ENCODE results near the gene EVA1A.

The EVA1A gene

GRCh38 chr2:75589391-75590105 is 28.8 kb upstream of the EVA1A start:
- no peak for DNase-seq

- no peak for DNase-seq
Observed at GRCh38 chr2:75587954-75588587, 27.3 kb upstream of the EVA1A start.

- no peak for DNase-seq
Observed at GRCh38 chr2:75586971-75587370, 26.2 kb upstream of the EVA1A start.

GRCh38 chr2:75582840-75583239 is 22.1 kb upstream of the EVA1A start:
- DNase-seq, result no peak

- no peak for DNase-seq
Observed at GRCh38 chr2:75580606-75581005, 19.9 kb upstream of the EVA1A start.

GRCh38 chr2:75580156-75580555 is 19.4 kb upstream of the EVA1A start:
- DNase-seq, result no peak

- no peak for DNase-seq
Observed at GRCh38 chr2:75579186-75579585, 18.4 kb upstream of the EVA1A start.

GRCh38 chr2:75577280-75577679 is 16.5 kb upstream of the EVA1A start:
- DNase-seq, result no peak

GRCh38 chr2:75574106-75574505 is 13.4 kb upstream of the EVA1A start:
- DNase-seq, result no peak

- DNase-seq, result no peak
Observed at GRCh38 chr2:75573145-75573878, 12.6 kb upstream of the EVA1A start.

- no peak for DNase-seq
Observed at GRCh38 chr2:75571730-75572430, 11.1 kb upstream of the EVA1A start.

GRCh38 chr2:75570948-75571729 is 10.4 kb upstream of the EVA1A start:
- no peak for DNase-seq

GRCh38 chr2:75570024-75570947 is 9.5 kb upstream of the EVA1A start:
- no peak for DNase-seq

- no peak for DNase-seq
Observed at GRCh38 chr2:75569546-75569945, 8.8 kb upstream of the EVA1A start.

GRCh38 chr2:75568174-75568573 is 7.4 kb upstream of the EVA1A start:
- DNase-seq, result no peak

- no peak for DNase-seq
Observed at GRCh38 chr2:75565472-75566462, 5.0 kb upstream of the EVA1A start.

- DNase-seq, result no peak
Observed at GRCh38 chr2:75564713-75565359, 4.1 kb upstream of the EVA1A start.

GRCh38 chr2:75564026-75564688 is 3.4 kb upstream of the EVA1A start:
- DNase-seq, result no peak

GRCh38 chr2:75563591-75563990 is 2.9 kb upstream of the EVA1A start:
- no peak for DNase-seq

Data from NCI-H1436 (cell line).